Stimulated activated CD4-positive, alpha-beta T cell treated with anti-CD3 and anti-CD28 coated beads, Interleukin-4, amount 100 ng/mL, for 4 hours (primary cell): ENCODE measurements around the gene COX4I1.
A peak's percentile ranks its signal among the peaks of the same experiment; 100 is the strongest.
"Not testable (repeated sequence)": the region's sequence is repeated elsewhere in the genome, so short reads cannot be mapped to it uniquely, and the experiment has no call there.

ENCODE experiments used
- DNase-seq, 2 experiments: peaks; one replicate each; pipeline ENCODE4 v3.0.0-alpha.2; 2020

Gene COX4I1

DNA sequence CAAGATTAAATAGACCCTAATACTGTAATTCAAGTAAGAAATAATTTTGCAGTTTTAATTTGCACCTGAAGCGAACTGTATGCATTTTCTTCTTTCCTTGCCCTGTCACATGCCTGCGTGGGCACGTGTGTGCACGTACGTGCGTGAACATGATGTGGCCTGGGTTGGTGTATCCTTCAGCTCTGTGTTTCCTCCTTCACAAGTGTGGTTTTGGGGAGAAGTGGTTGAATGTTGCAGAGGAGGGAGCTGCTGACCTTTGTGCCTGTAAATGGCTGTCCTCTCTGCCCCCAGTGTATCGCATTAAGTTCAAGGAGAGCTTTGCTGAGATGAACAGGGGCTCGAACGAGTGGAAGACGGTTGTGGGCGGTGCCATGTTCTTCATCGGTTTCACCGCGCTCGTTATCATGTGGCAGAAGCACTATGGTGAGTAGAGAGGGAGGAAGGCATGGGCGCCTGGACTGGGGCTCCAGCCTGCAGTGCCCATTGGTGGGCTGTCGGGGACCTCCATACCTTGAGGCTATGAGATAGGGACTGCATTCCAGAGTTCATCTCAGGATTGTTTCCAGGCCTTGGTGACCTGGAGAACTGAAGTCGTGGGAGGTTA is 6.0 kb downstream of the COX4I1 start:
- no peak for DNase-seq

DNA sequence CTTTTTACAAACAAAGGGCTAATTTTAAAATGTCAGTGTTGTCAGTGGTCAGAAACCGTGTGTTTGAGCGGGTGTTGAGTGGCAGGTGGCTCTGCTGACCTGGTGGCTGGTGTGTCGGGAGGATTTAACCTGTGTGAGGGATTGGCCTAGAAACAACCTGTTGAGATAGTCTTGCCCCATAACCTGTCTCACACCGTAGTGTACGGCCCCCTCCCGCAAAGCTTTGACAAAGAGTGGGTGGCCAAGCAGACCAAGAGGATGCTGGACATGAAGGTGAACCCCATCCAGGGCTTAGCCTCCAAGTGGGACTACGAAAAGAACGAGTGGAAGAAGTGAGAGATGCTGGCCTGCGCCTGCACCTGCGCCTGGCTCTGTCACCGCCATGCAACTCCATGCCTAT is 7.0 kb downstream of the COX4I1 start:
- DNase-seq = no peak

DNA sequence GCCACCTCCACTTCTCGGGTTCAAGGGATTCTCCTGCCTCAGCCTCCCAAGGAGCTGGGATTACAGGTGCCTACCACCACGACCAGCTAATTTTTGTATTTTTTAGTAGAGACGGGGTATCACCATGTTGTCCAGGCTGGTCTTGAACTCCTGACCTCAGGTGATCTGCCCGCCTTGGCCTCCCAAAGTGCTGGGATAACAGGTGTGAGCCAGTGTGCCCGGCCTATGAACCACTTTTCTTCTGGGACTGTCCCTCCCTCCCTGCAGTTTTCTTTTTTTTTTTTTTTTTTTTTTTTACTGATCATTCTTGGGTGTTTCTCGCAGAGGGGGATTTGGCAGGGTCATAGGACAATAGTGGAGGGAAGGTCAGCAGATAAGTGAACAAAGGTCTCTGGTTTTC is 7.8 kb downstream of the COX4I1 start:
- DNase-seq = not testable (repeated sequence)

DNA sequence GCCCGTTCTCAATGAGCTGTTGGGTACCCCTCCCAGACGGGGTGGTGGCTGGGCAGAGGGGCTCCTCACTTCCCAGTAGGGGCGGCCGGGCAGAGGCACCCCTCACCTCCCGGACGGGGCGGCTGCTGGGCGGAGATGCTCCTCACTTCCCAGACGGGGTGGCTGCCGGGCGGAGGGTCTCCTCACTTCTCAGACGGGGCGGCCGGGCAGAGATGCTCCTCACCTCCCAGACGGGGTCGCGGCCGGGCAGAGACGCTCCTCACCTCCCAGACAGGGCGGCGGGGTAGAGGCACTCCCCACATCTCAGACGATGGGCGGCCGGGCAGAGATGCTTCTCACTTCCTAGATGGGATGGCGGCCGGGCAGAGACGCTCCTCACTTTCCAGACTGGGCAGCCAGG is 8.6 kb downstream of the COX4I1 start:
- DNase-seq = not testable (repeated sequence)

DNA sequence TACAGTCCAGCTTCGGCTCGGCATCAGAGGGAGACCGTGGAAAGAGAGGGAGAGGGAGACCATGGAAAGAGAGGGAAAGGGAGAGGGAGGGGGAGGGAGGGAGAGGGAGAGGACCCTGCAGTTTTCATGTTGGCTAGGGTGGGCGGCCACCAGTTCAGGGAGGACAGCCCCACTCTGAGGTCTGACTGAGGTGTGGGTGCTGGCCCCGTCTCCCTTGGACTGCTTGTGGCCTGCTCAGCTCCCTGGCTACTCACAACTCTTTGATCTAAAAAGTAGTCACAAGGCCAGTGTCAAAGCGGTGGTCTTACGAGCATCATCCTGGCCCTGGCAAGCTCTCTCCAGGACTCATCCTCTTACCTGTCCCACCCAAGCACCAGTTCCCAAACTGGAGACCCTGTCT is 9.4 kb downstream of the COX4I1 start:
- no peak for DNase-seq

DNA sequence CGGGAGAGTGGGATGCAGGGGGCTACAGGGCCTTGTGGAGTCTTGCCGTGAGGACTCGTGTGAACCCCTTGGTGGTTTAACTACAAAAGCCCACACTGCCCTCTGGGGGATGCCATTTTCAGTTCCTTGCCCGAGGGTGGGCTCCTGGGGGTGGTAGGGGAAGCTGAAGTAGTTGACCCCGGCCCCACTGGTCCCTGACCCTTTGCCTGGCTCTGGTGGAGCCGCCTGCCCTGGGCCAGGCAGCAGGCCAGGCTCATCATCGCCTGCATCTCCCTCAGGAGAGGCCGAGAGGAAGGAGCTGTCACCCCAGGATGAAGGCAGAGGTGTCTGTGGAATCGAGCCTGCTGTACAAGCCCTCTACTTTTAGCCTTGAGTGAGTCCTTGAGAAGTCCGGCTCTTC is 10.2 kb downstream of the COX4I1 start:
- no peak for DNase-seq

DNA sequence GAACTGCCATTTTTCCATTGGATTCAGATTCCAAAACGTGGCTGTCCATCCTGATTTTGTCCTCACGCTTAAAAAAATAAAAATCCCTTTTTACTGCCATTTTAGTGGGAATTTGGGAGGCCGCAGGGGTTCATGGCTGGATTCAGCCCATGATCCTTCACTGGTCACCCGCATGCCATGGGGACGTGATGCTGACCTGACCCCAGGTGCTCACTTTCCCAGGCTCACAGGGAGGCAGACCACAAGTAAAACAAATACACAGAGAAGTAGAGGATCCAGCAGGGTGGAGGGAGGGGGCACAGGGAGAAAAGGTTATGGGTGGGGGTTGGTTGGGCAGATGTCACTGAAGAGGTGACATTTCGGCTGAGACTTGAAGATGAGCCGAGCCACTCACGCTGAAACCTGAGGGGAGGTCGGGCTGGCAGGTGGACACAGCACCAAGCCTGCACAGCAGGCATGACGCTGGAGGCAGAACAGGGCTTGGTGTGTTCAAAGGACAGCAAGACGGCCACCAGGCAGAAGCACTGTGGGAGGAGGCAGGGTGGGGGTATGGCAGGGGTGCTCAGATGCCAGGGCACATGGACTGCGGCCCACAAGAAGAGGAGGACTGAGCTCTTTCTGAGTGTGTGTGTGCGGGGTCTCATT is 10.7 kb downstream of the COX4I1 start:
- DNase-seq = no peak

DNA sequence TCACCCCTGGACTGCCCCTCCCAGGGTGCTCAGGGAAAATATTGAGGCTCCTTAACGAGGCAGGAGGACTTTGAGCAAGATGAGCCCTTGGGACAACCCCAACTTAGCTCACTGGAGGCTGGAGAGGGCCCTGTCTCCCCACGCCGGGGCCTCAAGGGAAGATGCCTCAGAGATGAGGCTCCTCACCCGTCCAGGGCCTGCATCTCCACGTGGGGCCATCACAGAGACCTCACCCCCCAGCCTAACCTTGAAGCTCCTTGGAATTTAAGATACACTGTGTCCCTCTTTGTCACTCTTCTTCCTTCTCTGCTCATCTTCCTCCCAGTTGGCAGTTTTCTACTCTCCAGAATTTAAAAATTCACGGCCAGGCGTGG is 11.2 kb downstream of the COX4I1 start:
- no peak for DNase-seq

DNA sequence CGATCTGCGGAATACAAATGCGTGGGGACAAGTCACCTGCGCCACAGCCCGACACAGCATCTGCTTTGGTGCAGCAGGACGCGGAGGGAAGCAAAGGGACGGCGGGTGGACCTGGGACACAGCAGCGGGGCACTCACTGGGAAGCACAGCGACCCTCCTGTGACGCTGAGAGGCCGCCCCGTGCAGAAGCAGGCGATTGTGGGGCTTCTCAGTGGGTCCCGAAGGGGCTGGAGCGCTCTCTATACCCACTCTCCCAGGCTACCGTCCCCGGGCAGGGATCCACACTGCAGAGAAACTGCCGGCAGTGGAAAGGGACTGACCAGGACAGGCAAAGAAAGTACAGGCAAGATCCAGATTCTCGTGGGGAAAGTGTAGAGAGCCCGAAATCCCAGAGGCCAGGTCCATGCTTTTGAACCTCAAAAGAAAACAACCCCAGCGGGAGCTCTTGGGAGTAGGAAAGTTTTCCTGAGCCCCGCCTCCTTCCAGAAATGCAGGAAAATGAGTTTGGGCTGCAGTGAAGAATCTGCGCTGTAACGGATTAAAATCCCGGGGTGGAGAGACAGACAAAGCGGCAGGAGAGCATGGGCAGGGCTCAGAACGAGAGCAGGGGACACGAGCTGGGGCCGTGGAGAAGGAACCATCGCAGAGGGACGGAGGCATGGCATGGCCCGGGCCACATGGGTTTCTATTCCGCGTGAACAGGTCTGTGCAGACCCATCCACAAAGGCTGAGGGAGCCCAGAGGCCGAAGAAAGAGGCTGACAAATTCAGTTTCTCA is 12.7 kb downstream of the COX4I1 start:
- DNase-seq = no peak

DNA sequence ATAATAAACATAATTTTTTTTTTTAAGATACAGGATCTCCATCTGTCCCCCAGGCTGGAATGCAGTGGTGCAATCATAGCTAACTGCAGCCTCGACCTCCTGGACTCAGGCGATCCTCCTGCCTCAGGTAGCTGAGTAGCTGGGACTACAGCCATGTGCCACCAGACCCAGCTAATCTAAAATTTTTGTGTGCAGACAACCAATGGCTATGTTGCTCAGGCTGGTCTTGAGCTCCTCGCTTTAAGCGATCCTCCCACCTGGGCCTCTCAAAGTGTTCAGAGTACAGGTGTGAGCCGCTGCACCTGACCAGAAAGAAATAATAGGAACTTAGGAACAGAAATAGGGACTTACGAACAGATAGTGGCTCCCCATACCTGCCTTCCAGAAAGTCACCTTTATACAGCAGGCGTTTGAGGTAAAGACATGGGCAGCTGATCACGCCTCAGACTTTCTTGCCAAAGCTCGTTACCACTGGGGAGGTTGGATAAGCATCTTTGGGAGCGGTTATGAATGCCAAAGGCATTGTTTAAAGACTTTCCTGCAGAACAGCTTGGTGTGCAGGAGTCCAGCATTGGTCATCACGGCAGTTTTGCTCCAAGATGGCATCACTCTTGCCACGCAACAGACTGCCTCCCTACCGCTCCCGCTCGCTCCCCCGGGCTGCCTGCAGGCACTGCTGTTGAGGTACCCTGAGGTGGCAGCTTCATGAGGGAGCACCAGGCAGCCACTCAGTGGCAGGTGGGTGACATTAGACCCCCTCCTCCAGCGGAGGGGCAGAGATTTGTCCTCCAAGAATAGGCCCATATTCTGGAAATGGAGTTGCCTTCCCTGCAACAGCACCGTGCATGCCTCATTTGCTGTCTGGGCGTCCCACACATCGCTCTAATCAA is 13.6 kb downstream of the COX4I1 start:
- no peak for DNase-seq

DNA sequence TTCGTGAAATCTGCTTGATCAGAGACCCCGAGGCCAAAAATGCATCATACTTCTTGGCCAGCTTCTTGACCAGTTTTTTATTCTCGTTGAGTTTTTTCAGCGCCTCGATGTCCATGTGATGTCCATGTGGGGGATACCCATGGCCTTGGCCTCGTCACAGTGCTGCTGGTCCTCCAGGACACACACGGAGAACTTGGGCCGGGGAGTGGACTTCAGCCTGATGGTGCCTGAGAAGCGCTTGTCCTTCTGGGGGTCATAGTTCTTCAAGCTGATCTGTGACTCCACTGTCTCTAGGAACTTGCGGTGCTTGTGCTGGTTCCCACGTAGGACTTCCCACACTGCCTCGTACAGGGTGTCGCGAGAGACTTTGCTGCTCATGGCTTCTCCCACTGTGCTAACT is 16.7 kb downstream of the COX4I1 start:
- DNase-seq = no peak

DNA sequence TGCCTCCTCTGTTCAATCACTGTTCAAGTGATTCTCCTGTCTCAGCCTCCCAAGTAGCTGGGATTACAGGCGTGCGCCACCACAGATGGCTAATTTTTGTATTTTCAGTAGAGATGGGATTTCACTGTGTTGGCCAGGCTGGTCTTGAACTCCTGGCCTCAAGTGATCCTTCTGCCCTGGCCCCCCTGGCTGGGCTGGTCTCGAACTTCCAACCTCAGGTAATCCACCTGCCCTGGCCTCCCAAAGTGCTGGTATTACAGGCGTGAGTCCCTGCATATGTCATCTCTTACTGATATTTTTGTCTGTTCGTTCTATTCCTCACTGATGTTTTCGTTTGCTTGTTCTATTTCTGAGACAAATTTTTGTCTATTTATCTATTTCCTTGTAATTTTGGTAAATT is 17.7 kb downstream of the COX4I1 start:
- not testable (repeated sequence) for DNase-seq

DNA sequence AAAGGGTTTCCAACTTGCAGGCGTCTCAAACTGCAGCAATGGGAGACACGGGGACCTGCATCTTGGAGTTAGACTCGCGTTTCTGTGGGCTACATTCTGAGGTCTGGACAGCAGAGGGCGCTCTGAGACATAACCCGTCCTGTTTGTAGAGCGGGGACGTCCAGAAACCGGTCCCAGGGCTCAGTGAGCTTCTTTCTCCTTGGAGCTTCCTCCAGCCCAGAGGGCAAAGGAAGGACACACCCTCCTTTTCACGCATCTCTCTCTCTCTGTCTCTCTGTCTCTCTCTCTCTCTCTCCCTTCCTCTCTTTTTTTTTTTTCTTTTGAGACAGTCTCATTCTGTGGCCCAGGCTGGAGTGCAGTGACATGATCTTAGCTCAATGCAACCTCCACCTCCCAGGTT is 19.8 kb downstream of the COX4I1 start:
- peak; percentile 75 to 85 for DNase-seq

DNA sequence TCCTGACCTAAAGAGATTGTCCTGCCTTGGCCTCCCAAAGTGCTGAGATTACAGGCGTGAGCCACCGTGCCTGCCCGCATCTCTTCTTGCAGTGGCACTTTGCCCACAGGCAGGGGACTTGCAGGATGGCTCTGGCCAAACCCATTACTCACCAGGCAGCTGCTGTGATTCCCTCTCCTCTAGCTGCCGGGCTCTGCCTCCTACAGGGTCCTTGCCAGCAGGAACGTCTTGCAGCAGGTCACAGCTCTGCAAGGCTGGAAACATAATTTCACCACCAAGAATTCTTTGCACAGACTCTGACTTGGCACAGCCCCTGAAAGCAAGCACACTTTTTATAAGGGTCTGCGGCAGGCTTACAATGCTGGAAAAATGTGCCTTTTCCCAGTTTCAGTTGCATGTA is 20.3 kb downstream of the COX4I1 start:
- DNase-seq = no peak

DNA sequence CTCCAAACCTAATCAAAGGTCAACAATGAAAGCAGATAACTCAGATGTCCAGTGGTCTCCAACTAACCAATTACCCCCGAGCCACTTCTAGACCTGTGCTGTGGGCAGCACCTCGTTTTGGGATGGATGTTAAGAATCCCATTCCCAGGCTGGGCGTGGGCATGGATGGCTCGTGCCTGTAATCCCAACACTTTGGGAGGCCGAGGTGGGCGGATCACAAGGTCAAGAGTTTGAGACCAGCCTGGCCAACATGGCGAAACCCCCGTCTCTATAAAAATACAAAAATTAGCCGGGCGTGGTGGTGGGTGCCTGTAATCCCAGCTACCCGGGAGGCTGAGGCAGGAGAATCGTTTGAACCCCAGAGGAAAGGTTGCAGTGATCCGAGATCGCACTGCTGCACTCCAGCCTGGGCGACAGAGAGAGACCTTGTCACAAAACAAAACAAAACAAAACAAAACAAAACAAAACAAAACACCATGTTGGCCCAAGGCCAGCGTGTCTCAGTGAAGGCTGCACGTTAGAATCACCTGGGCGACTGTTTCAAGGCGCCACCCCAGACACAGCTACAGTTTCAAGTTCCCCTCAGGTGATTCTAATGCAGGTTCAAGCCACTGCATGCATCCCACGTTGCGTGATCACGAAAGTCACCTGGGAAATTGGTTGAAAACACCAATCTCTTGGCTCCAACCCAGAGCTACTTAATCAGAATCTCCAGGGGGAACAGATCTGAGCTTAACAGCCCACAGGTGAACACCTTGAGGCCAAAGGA is 21.3 kb downstream of the COX4I1 start:
- DNase-seq = no peak

DNA sequence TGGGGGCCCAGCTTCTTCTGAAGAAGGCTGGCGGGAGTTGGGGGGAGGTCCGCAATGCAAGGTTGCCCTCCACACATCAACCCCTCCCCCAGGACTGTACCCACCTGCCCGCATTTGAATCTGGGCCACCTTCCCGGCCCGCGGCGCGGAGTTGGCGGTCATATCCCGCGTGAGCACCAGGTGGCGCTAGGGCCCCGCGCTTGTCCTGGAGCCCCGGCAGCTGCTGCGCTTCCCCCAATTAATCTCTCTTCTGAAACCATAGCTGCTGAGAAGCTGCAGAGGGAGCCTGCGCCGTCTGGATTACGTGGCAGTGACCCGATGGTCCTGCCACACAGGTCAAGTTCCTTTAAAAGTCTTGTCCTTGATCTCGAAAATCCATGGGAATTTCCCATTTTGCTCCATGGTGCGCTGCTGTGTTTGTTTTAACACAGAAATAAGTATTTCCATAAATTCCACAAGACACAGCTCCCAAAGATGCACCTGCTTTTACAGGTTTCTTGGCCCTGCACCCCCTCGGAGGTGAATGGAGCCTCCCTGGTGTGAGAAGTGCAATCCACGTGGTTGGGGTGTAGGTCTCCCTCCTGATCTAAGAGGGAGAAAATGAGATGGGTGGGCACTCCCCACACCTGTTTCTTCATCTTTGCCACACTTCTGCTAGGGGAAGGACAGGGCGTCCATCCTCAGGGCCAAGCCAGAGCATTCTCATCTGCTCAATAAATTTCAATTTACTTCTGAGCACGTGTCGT is 22.1 kb downstream of the COX4I1 start:
- DNase-seq = peak; percentile 70 to 82

DNA sequence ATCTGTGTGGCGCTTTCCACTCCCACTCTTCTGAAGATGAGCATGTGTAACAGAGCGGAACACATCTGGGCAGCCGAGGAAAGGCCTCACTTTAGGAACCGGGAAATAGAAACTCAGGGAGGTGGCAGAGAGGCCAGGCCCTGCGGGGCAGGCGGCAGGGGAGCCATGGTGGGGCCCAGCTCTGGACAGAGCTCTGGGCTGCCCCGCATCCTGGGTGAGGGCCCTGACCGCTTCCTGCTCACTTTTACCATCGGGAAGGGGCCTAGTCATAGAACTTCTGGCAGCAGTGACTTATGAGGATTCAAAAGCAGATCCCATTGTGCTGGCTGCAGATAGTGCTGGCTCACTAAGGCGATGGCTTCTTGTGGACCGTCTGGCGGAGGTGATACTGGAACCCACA is 22.6 kb downstream of the COX4I1 start:
- DNase-seq = no peak

DNA sequence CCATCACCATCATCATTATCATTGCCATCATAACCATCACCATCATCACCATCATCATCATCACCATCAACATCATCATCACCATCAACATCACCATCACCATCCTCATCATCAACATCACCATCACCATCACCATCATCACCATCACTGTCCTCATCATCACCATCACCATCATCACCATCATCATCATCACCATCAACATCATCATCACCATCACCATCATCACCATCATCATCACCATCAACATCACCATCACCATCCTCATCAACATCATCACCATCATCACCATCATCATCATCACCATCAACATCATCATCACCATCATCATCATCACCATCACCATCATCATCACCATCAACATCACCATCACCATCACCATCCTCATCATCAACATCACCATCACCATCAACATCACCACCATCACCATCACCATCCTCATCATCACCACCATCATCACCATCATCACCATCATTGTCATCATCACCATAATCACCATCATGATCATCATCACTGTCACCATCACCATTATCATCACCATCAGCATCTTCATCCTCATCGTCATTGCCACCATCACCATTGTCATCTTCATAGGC is 23.9 kb downstream of the COX4I1 start:
- no peak for DNase-seq

DNA sequence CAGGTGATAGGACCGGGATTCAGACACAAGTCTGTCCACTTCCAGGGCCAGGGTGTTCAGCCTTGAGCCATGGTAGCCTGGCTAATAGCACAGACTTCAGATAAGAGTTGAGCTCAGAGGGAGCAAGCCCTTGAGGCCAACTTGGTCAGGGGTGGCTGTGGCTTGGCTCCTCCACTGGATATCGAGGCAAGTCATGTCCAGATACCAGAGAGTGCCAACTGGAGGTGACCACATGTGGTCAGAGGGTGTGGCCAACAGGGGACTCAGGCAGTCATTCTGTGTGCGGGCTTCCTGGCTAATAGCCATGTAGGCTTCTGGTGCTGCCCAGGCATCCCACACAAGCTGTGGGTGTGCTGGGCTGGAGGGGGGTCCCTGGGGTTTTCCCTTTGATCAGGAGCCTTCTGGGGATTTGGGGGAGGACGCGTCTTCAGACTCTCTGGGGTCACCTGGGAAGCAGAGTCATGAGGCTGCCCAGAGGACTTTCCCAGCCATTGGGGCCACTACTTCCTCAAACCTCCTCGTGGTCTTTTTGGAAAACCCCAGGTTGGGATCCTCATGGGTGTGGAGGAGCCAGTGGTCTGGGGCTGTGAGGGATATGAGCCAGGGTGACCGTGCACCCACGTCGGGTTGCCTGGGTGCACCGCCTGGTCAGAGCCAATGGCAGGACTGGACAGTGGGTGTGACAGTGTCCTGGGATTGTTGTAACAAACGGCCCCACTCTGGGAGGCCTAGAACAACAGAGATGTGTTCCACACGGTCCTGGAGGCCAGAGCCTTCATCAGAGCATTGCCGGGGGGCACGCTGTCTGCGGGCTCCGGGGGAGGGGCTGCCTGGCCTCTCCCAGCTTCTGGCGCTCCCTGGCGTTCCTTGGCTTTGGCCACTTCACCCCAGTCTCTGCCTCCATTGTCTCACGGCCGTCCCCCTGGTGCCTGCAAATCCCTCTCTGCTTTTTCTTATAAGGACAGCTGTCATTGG is 25.0 kb downstream of the COX4I1 start:
- DNase-seq = no peak

DNA sequence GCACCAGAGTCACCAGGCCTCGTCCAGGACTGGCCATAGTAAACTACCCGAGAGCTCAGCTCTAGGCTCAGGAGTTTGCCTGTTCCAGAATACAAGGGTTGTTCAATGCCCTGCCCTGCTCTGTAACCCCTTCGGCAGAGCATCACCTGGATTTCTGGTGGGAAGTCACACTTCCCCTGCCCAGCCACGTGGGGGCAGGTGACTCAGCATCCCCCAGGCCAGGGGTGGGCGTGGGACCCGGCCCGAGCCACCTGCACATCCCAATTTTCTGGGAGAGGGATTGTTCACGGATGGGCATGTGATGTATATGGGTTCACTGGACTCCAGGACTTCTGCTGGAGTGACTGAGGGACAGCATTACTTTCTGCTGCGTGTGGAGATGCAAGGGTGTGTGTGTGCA is 25.8 kb downstream of the COX4I1 start:
- no peak for DNase-seq
